T-helper 1 cell treated with Interleukin-12 subunit alpha and Interleukin-12 subunit beta and Interleukin-4 antibody, amounts not matched to agents 30 μg/mL and 1 μg/mL, for 36 hours (primary cell): Measurements from ENCODE around the gene STK32A.

Source experiments
- H3K27ac Mint-ChIP-seq: one replicate; pipeline ENCODE4 v1.8.0; 2021; ENCODE audit warnings: mild to moderate bottlenecking, mixed read lengths
- H3K27me3 Mint-ChIP-seq: one replicate; pipeline ENCODE4 v1.8.0; 2021; ENCODE audit warnings: low read depth, mixed read lengths
- H3K36me3 Mint-ChIP-seq: one replicate; pipeline ENCODE4 v1.8.0; 2021; ENCODE audit warnings: low read depth, mixed read lengths
- H3K4me1 Mint-ChIP-seq: one replicate; pipeline ENCODE4 v1.8.0; 2021; ENCODE audit warnings: low read depth, mixed read lengths
- H3K4me3 Mint-ChIP-seq: one replicate; pipeline ENCODE4 v1.8.0; 2021; ENCODE audit warnings: mild to moderate bottlenecking, moderate library complexity, mixed read lengths
- H3K9me3 Mint-ChIP-seq: one replicate; pipeline ENCODE4 v1.8.0; 2021; ENCODE audit warnings: mixed read lengths

The STK32A gene

DNA sequence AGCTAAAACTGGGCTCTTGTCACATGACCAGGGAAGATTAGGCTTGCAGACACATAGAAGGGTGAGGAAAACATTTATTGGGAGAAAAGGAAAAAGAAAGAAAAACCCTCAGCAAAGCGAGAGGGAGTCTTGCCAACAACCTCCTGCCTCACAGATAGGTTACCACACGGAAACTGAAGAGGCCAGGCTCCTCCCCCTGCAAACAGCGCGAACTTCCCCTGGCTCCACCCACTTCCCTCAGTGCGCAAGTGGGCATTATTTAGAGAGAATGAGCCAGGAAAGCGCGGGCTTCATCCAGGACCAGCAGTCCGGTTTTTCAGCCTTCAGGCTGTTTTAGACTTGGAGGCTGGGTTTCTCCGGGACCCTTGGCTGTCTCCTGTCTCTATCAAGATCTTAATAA is 70.3 kb downstream of the STK32A start:
- no peak overlapping the region for H3K27ac Mint-ChIP-seq
- no peaks in the 10 kb centered on the region for H3K4me1 Mint-ChIP-seq
- no peaks in the 10 kb centered on the region for H3K36me3 Mint-ChIP-seq
- H3K27me3 Mint-ChIP-seq = no peaks in the 10 kb centered on the region
- H3K4me3 Mint-ChIP-seq = no peak overlapping the region
- no peaks in the 10 kb centered on the region for H3K9me3 Mint-ChIP-seq

DNA sequence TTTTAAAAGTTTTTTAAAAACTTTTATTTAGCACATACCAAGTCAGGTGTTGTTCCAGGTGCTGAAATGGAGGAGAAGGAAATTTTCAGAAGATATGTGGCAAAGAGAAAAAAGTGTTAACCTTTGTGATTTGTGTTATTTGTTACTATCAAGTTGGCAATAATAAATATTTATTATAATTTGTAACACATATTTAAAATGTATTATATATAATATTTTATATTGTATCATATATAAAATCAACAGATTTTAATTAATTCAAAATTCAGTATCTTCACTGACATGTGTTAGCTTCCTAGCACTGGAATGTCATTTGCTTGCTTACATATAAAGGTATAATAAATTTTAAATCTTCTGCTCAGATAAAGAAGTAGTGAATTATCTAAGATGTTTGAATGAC is 71.5 kb downstream of the STK32A start:
- Mint-ChIP-seq H3K36me3 (no peaks in the 10 kb centered on the region), H3K27me3 (no peaks in the 10 kb centered on the region), H3K4me1 (no peaks in the 10 kb centered on the region), H3K9me3 (no peaks in the 10 kb centered on the region), H3K27ac (no peak overlapping the region), H3K4me3 (no peak overlapping the region)

DNA sequence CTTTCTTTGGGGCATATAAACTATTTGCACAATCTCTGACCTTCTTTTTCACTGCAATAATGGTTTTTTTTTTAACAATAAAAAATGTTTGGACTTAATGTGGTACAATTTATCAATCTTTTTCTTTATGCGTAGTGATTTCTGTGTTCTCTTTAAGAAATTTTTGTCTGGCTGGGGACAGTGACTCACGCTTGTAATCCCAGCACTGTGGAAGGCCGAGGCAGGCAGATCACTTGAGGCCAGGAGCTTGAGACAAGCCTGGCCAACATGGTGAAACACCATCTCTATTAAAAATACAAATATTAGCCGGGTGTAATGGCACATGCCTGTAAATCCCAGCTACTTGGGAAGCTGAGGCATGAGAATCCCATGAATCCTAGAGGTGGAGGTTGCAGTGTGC is 72.3 kb downstream of the STK32A start:
- H3K4me3 Mint-ChIP-seq = no peak overlapping the region
- H3K27ac Mint-ChIP-seq = no peak overlapping the region
- no peaks in the 10 kb centered on the region for H3K27me3 Mint-ChIP-seq
- no peaks in the 10 kb centered on the region for H3K9me3 Mint-ChIP-seq
- no peaks in the 10 kb centered on the region for H3K36me3 Mint-ChIP-seq
- no peaks in the 10 kb centered on the region for H3K4me1 Mint-ChIP-seq

DNA sequence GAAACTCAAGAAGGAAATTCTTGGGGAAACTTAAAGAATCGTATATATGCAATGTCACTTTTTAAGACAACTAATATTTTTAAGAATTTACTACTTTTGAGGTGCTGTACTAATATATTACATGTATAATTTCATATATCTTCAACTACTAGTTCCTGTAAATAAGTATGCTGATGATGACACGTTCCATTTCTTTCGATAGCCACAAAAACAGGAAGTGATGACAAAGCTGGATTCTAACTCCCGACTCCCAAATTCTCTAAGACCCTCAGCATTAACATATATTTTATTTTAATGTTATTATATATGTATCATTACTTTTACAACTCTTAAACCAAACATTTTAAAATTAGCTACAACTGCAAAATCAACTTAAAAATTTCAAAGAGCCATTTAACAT is 74.8 kb downstream of the STK32A start:
- H3K27me3 Mint-ChIP-seq = no peaks in the 10 kb centered on the region
- H3K36me3 Mint-ChIP-seq = no peaks in the 10 kb centered on the region
- no peaks in the 10 kb centered on the region for H3K9me3 Mint-ChIP-seq
- H3K27ac Mint-ChIP-seq = no peak overlapping the region
- H3K4me3 Mint-ChIP-seq = no peak overlapping the region
- H3K4me1 Mint-ChIP-seq = no peaks in the 10 kb centered on the region

DNA sequence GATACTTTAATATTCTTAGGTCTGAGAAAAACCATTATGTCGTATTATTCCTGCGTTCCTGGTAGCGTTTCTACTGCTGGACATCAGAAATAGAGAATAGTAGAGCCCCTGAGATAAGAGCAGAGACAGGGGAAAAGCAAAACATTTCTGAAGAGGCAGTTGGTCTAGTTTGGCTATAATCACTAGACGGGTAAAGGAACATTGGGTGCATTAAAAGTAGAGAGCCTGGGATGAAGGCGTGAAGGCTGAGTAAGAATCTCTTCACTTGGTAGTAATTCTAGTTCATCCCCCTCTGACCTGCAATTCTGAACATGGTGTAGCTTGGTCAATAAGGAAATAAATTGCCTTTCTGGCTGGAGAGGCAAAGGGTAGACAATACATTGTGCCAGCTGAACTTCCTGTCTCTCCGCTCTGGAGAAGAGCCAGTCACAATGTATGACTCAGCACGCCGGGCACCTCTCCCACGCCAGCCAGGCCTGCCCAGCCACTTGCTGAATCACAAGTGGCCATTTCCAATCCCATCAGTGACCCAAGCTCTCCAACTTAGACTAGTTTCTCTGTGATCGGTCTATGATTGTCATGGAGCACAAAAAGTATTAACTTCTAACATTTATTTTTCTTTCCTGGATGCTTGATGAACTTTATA is 75.4 kb downstream of the STK32A start:
- no peaks in the 10 kb centered on the region for H3K36me3 Mint-ChIP-seq
- H3K4me1 Mint-ChIP-seq = no peaks in the 10 kb centered on the region
- no peak overlapping the region for H3K27ac Mint-ChIP-seq
- no peaks in the 10 kb centered on the region for H3K9me3 Mint-ChIP-seq
- no peaks in the 10 kb centered on the region for H3K27me3 Mint-ChIP-seq
- H3K4me3 Mint-ChIP-seq = no peak overlapping the region

DNA sequence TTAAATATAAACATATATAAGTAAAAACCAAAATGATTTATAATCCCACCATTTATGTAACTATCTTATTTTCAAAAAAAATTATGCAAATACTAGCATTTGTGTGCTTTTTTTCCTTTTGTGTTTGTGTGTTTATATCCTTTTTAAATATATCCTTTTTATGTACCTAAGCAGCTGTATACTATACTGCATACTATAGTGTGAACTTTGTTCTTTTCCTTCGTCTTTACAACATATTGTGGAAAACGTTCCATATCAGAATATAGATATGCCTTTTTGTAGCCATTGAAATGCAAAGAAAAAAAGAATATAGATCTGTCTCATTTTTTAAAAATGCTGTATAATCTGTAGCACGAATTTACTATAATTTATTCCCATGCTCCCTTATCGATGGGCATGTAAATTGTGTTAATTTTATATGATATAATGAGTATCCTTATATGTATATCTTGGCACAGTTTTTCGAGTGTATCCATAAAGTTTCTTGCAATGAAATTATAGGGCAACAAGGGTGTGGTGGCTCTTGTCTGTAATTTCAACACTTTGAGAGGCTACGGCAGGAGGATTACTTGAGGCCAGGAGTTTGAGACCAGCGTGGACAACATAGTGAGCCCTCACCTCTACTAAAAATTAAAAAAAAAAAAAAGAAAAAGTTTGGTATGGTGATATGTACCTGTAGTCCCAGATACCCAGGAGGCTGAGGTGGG is 83.3 kb downstream of the STK32A start:
- Mint-ChIP-seq H3K36me3 (no peaks in the 10 kb centered on the region), H3K27ac (no peak overlapping the region), H3K9me3 (no peaks in the 10 kb centered on the region), H3K4me1 (no peaks in the 10 kb centered on the region), H3K27me3 (no peaks in the 10 kb centered on the region), H3K4me3 (no peak overlapping the region)

DNA sequence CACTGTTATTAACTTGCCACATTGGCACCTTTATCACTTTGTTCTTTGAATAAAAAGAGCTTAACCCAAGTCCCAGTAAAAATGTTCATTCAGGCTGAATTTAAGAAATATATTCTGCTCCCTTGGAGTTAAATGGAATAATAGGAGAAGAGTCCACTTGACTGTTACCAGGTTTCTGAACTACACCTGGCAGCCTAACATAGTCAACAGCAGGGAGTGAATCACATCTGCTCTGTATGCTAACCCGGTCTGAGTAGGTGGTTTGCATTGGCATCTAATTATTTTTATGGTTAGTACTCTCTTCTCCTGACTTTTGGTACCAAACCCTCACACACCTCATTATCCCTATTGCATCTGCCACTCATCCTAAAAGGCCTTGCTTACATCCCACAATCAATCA is 86.7 kb downstream of the STK32A start:
- Mint-ChIP-seq H3K4me3 (no peak overlapping the region), H3K4me1 (no peaks in the 10 kb centered on the region), H3K36me3 (no peaks in the 10 kb centered on the region), H3K27me3 (no peaks in the 10 kb centered on the region), H3K27ac (no peak overlapping the region), H3K9me3 (no peaks in the 10 kb centered on the region)

DNA sequence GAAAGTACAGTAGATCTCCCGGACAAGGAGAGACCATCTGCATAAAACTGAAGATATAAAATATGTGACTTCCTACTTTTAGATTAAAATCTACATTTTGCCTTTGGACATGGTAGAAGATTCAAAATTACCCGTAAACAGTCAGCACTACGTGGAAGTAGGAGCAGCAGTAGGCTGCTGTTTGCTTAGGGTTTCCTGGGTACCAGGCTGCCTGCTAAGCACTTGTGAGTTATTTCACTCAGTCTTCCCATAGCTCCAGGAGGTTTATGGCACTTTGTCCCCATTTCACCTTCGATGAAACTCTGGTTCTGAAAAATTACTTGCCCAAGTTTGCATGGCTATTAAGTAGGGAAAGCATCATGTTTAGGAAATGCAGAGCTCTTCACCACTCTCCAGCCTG is 92.6 kb downstream of the STK32A start:
- Mint-ChIP-seq H3K36me3 (no peaks in the 10 kb centered on the region), H3K4me1 (no peaks in the 10 kb centered on the region), H3K4me3 (no peak overlapping the region), H3K9me3 (no peaks in the 10 kb centered on the region), H3K27me3 (no peaks in the 10 kb centered on the region), H3K27ac (no peak overlapping the region)

DNA sequence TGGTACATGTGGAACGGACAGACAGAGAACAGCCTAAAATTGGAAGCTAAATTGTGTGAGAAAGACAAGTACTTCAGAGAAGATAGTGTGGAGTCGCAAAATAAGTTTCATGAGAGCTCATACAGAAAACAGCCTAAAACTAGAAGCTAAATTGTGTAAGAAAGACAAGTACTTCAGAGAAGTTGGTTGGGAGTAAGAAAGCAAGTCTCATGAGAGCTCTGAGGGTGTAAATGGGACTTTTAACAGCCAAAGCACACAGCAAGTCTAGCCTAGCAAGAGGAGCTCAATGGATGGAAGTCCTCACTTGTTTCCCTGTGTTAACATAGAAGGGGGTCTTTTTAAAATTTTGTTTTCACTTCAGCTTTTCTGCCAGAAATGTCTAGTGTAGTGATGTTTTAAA is 93.1 kb downstream of the STK32A start:
- no peaks in the 10 kb centered on the region for H3K4me1 Mint-ChIP-seq
- no peaks in the 10 kb centered on the region for H3K9me3 Mint-ChIP-seq
- H3K36me3 Mint-ChIP-seq = no peaks in the 10 kb centered on the region
- H3K4me3 Mint-ChIP-seq = no peak overlapping the region
- no peaks in the 10 kb centered on the region for H3K27me3 Mint-ChIP-seq
- H3K27ac Mint-ChIP-seq = no peak overlapping the region

DNA sequence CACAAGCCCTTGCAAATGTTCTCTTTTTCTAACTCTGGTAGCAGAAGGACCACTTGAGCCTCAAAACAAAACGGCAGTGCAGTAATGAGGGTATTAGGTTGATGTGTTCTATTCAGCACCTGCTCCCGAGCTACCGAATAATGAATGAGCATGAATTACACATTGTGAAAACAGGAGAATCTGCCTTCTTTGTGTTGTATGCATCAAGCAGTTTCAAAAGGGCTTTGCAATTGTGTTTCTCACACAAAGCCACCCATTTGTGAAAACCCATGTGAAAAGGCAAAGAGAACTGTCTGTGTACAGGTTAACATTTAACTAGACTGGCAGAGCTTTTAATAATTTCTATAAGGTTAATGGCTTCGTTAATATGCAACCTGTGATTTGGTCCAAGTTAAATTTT is 97.8 kb downstream of the STK32A start:
- no peak overlapping the region for H3K27ac Mint-ChIP-seq
- H3K27me3 Mint-ChIP-seq = no peaks in the 10 kb centered on the region
- H3K36me3 Mint-ChIP-seq = no peaks in the 10 kb centered on the region

DNA sequence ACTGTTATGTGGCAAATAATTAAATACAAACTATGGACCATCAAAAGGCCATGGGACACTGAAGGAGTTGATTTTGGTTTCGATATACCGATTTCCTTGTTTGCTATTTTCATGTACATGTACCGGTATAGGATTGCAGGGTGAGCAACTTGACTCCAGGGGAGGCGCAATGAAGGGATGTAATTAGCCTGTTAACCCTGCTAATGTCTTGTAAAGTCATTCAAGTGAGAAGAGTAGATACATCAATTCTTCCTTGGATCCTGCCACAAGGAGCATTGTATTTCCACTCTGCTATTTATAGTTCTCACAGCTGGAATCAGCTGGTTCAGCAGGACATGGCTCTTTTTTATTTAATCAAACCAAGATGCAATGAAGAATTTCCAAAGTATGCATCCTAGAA is 102.0 kb downstream of the STK32A start:
- Mint-ChIP-seq H3K9me3 (no peaks in the 10 kb centered on the region), H3K4me3 (no peak overlapping the region), H3K4me1 (no peaks in the 10 kb centered on the region), H3K27me3 (no peaks in the 10 kb centered on the region), H3K27ac (no peak overlapping the region), H3K36me3 (no peaks in the 10 kb centered on the region)

More for the DNA sequence above, 97.8 kb downstream of the STK32A start:
- no peak overlapping the region for H3K4me3 Mint-ChIP-seq
- no peaks in the 10 kb centered on the region for H3K4me1 Mint-ChIP-seq
- no peaks in the 10 kb centered on the region for H3K9me3 Mint-ChIP-seq

DNA sequence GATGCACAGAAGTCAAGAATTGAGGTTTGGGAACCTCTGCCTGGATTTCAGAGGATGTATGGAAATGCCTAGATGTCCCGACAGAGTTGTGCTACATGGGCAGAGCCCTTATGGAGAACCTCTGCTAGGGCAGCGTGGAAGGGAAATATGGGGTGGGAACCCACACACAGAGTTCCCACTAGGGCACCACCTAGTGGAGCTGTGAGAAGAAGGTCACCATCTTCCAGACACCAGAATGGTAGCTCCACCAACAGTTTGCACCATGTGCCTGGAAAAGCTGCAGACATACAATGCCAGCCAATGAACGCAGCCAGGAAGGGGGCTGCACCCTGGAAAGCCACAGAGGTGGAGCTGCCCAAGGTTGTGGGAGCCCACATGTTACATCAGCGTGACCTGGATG is 104.5 kb downstream of the STK32A start:
- Mint-ChIP-seq H3K4me1 (no peaks in the 10 kb centered on the region), H3K27me3 (no peaks in the 10 kb centered on the region), H3K9me3 (no peaks in the 10 kb centered on the region)

DNA sequence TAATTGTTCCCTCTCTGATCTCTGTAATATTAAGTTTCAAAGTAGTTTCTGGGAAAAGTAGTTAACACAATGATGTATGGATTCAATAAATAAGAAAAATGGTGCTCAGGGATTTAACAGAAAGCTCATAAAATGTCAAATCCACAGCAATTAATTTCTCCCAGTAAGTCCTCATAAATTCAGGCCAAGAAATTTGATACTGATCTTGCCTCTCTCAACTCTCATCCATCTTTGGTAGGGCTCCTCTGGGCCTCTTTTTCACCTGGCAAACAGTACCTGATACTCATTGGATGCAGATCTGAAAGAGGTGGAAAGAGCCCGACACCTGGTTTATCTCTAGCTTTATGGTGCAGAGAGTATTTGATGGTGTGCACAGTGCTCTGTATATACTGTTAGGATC is 106.1 kb downstream of the STK32A start:
- Mint-ChIP-seq H3K27ac (no peak overlapping the region), H3K4me3 (no peak overlapping the region), H3K27me3 (no peaks in the 10 kb centered on the region), H3K36me3 (no peaks in the 10 kb centered on the region), H3K9me3 (no peaks in the 10 kb centered on the region), H3K4me1 (no peaks in the 10 kb centered on the region)

More for the DNA sequence above, 104.5 kb downstream of the STK32A start:
- no peak overlapping the region for H3K27ac Mint-ChIP-seq
- no peaks in the 10 kb centered on the region for H3K36me3 Mint-ChIP-seq
- no peak overlapping the region for H3K4me3 Mint-ChIP-seq

DNA sequence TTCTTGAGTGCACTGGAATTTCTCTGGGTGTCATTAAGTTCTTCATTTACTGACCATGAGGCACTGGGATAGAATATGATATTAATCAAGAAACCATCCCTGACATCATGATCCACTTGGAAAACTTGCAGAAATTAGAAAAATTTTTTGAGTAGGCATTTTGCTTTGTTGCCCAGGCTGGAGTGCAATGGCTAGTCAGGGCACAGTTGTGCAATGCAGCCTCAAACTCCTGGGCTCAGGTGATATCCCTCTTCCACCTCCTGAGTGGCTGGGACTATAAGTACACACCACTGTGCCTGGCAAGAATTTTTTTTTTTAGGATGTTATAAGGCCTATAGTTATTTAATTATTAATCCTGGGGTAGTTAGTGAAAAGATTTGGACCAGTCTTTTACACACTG is 106.5 kb downstream of the STK32A start:
- Mint-ChIP-seq H3K4me1 (no peaks in the 10 kb centered on the region), H3K27me3 (no peaks in the 10 kb centered on the region), H3K4me3 (no peak overlapping the region), H3K36me3 (no peaks in the 10 kb centered on the region), H3K27ac (no peak overlapping the region), H3K9me3 (no peaks in the 10 kb centered on the region)

DNA sequence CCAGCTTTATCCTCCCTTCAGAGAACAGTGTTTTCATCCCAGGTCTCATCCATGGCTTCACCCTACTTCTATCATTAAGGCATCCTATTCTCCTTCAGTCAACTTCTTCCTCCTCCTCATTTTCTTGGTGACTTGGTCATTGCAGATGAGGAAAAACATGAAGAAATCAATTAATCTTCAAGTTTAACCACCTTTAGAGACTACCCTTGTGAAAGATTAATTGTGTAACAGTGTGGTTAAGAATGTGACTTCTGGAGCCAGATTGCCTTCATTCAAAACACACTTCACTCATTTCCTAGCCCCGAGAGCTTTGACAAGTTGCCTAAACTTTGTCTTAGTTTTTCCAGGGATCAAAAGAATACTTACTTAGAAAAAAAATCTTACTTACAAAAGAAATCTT is 110.0 kb downstream of the STK32A start:
- H3K9me3 Mint-ChIP-seq = no peaks in the 10 kb centered on the region
- no peaks in the 10 kb centered on the region for H3K4me1 Mint-ChIP-seq
- no peak overlapping the region for H3K27ac Mint-ChIP-seq
- no peaks in the 10 kb centered on the region for H3K36me3 Mint-ChIP-seq
- H3K4me3 Mint-ChIP-seq = no peak overlapping the region
- no peaks in the 10 kb centered on the region for H3K27me3 Mint-ChIP-seq
